ENCODE data around the gene AKAP8. TPM values are rescaled to one million over a fixed set of nuclear protein-coding genes. Genes with fewer than 3 reads are reported as not detected.

The AKAP8 gene
- total and polyA plus RNA-seq, 9 of the 15 experiments (the other 6 are each of a cell fraction or from before 2014, with no cell fraction given) = 3.4 to 56.5 (median 15.0) TPM

DNA sequence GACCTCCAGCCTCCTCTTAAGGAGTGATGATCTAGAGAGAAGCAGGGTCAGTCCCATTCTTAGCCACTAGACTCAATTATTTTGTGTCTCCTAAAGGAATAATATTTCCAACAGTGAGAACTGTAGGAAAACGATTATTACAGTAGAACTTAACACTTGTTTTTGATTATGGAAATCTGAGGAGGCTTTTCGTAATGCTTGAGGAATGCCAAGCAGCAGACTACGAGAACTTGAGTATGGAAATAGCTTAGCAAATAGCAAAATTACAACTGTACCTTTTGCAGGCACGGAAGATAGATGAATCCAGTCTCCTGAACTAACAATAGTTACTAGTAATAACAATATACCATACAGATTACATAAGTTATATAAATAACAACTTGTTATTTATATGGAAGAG is 59.5 kb downstream of the AKAP8 start (continued):
- TF ChIP-seq HNRNPK (IDR thresholded peaks at IDR 0.05; ENCODE audit: low read depth, low read length, poor library complexity, severe bottlenecking) (no peak), ZNF79 (CRISPR knock-in tag; IDR thresholded peaks at IDR 0.05; ENCODE audit: low read depth) (no peak), DDX20 (tag; IDR thresholded peaks at IDR 0.05; ENCODE audit: low read depth) (no peak), POLR2AphosphoS5 (IDR thresholded peaks at IDR 0.05; ENCODE audit: control insufficient read depth, insufficient read depth, low read depth, low read length) (no peak), WHSC1 (IDR thresholded peaks at IDR 0.05; ENCODE audit: low read length) (no peak)
- TF ChIP-seq, protein P1, sequence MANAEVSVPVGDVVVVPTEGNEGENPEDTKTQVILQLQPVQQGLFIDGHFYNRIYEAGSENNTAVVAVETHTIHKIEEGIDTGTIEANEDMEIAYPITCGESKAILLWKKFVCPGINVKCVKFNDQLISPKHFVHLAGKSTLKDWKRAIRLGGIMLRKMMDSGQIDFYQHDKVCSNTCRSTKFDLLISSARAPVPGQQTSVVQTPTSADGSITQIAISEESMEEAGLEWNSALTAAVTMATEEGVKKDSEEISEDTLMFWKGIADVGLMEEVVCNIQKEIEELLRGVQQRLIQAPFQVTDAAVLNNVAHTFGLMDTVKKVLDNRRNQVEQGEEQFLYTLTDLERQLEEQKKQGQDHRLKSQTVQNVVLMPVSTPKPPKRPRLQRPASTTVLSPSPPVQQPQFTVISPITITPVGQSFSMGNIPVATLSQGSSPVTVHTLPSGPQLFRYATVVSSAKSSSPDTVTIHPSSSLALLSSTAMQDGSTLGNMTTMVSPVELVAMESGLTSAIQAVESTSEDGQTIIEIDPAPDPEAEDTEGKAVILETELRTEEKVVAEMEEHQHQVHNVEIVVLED (CRISPR knock-in tag; IDR thresholded peaks at IDR 0.05) = no peak

DNA sequence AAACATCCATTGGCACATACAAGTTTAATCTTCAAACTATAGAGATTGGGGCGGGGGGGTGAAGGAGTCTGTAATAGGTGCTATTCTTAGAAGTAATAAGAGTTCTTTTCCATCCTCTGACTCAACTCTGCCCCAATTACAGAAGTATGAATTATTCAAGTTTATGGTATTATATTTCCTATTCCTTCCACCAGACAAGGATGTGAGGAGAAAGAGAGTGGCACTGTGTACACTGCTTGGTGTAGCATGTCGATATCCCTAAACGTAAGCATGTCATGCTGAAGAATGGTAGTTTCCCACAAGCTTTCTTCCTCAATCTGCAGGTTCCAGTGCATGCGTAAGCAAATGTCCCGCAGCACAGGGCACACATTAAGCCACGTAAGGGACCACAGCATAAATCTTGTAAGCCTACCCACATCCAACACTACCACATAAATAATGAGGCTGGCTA is 61.3 kb downstream of the AKAP8 start:
- intact Hi-C loops (cut with micrococcal nuclease) (no loop called here), in situ Hi-C loops (cut with MboI) (no loop called here)
- ATAC-seq (no peak), DNase-seq (ENCODE audit: extremely low read depth in 1 of 4, low spot score in 3 of 4) (no peak), FAIRE-seq (peak; percentile 67)
- Histone ChIP-seq H3K27me3 (ENCODE audit: control insufficient read depth in 2 of 2, insufficient read depth in 2 of 2, low read length in 2 of 2) (no peaks in the 10 kb centered on the region), H4K20me1 (replicated peaks; ENCODE audit: control insufficient read depth, insufficient read depth, low read length) (peaks cover 85% of the 10 kb centered on the region), H3K79me2 (ENCODE audit: control insufficient read depth, insufficient read depth, low read length) (peaks cover 98% of the 10 kb centered on the region), H3K9me1 (ENCODE audit: control insufficient read depth, insufficient read depth, low read length) (peaks cover 3% of the 10 kb centered on the region), H3K4me2 (ENCODE audit: insufficient read depth, low read length) (no peak overlapping the region), H3K9ac (ENCODE audit: insufficient read depth in 1 of 2, low read depth in 2 of 2, low read length in 2 of 2) (no peak overlapping the region), H2AFZ (ENCODE audit: low read depth, low read length) (no peak overlapping the region), H3K4me1 (replicated peaks in 1 of 2; ENCODE audit: control insufficient read depth in 2 of 2, insufficient read depth in 2 of 2, low read length in 2 of 2) (peaks cover 12% of the 10 kb centered on the region in 2 experiments; a peak in 4 of 5 replicates), H3K4me3 (no peak overlapping the region), H3K27ac (ENCODE audit: extremely low read depth, low read depth, low read length) (no peak overlapping the region), H3K9me3 (replicated peaks; ENCODE audit: control insufficient read depth, insufficient read depth, low read depth, low read length) (no peaks in the 10 kb centered on the region), H3K36me3 (ENCODE audit: control insufficient read depth, insufficient read depth, low read length) (peaks cover 27% of the 10 kb centered on the region)
- ChIA-PET POLR2A (interaction anchor here (1.4 to 1.9 kb wide), 4 partner anchors 10 to 19 kb away, joined by 3 to 8 read pairs (median 6); no protein-coding TSS in a partner anchor), CTCF (ENCODE audit: low intra/inter-chr PET ratio) (no interaction called here)
- 80% methylated on average over 6 of the region's 6 CpGs for WGBS (ENCODE audit: insufficient coverage, low coverage, missing lambda C conversion rate)
- no peak for TF ChIP-seq ZFP30 (CRISPR knock-in tag; IDR thresholded peaks at IDR 0.05; ENCODE audit: borderline replicate concordance)
- TF ChIP-seq ZBTB8A (IDR thresholded peaks at IDR 0.05; ENCODE audit: partially characterized antibody) = no peak
- no peak for TF ChIP-seq ILK (tag; IDR thresholded peaks at IDR 0.05; ENCODE audit: borderline replicate concordance, low read depth)
- BruUV-seq (replicated peaks) = no TSS peak
